MM.1S (cell line): ENCODE results near the gene GRAMD2A.

Experiments
- DNase-seq: peaks from one replicate; pipeline ENCODE4 v3.0.0-alpha.2; 2015
- H2AFZ ChIP-seq: fragments of 300-600 bp; sonication (generic); 2 replicates; pipeline ENCODE4 v1.6.0; 2016; ENCODE audit warnings: antibody characterized with exemption, low read length
- H3F3A ChIP-seq: fragments of 300-600 bp; sonication (generic); 2 replicates; pipeline ENCODE4 v1.6.1; 2016; ENCODE audit warnings: mild to moderate bottlenecking, antibody characterized with exemption, low read length, moderate library complexity, mixed read lengths; ENCODE audit not compliant: insufficient read depth
- H3K27ac ChIP-seq: fragments of 300-600 bp; sonication (generic); 2 replicates; pipeline ENCODE4 v1.5.1; 2016; ENCODE audit warnings: mild to moderate bottlenecking, low read length
- H3K27me3 ChIP-seq: fragments of 300-600 bp; sonication (generic); replicated peaks from 2 replicates; pipeline ENCODE4 v1.6.0; 2016; ENCODE audit warnings: low read length; ENCODE audit not compliant: insufficient read depth
- H3K36me3 ChIP-seq: fragments of 300-600 bp; sonication (generic); replicated peaks from 2 replicates; pipeline ENCODE4 v1.6.1; 2016; ENCODE audit warnings: mild to moderate bottlenecking, low read length, mixed read lengths; ENCODE audit not compliant: insufficient read depth
- H3K4me1 ChIP-seq: fragments of 300-600 bp; sonication (generic); 2 replicates; pipeline ENCODE4 v1.6.1; 2016; ENCODE audit warnings: low read length, mixed read lengths
- H3K4me2 ChIP-seq: fragments of 300-600 bp; sonication (generic); 2 replicates; pipeline ENCODE4 v1.6.0; 2016; ENCODE audit warnings: low read depth, low read length
- H3K4me3 ChIP-seq: fragments of 300-600 bp; sonication (generic); 2 replicates; pipeline ENCODE4 v1.5.1; 2016; ENCODE audit warnings: low read length, mixed read lengths
- H3K79me2 ChIP-seq: fragments of 300-600 bp; sonication (generic); 2 replicates; pipeline ENCODE4 v1.6.1; 2016; ENCODE audit warnings: mixed run types, low read length, mixed read lengths
- H3K9ac ChIP-seq: fragments of 300-600 bp; sonication (generic); 2 replicates; pipeline ENCODE4 v1.6.1; 2016; ENCODE audit warnings: low read length, mixed read lengths
- H3K9me2 ChIP-seq: fragments of 300-600 bp; sonication (generic); replicated peaks from 2 replicates; pipeline ENCODE4 v1.6.1; 2016; ENCODE audit warnings: mild to moderate bottlenecking, low read length, mixed read lengths; ENCODE audit not compliant: insufficient read depth
- H3K9me3 ChIP-seq: fragments of 300-600 bp; sonication (generic); replicated peaks from 2 replicates; pipeline ENCODE4 v1.6.1; 2016; ENCODE audit warnings: mild to moderate bottlenecking, low read length, mixed read lengths; ENCODE audit not compliant: insufficient read depth
- H4K20me1 ChIP-seq: fragments of 300-600 bp; sonication (generic); 2 replicates; pipeline ENCODE4 v1.6.1; 2016; ENCODE audit warnings: mild to moderate bottlenecking, low read length, moderate library complexity, mixed read lengths; ENCODE audit not compliant: insufficient read depth
- EZH2 ChIP-seq: fragments of 300-600 bp; sonication (generic); optimal IDR thresholded peaks from 2 replicates; pipeline ENCODE3; 2017; ENCODE audit warnings: low read depth, mild to moderate bottlenecking, antibody characterized with exemption, low read length, mixed read lengths
- EZH2phosphoT487 ChIP-seq: fragments of 300-600 bp; sonication (generic); IDR thresholded peaks from 2 replicates; pipeline ENCODE4 v1.6.1; 2018; ENCODE audit warnings: antibody characterized with exemption, low read length
- TF ChIP-seq, protein P1 (sequence below): fragments of 300-600 bp; sonication (generic); IDR thresholded peaks from 2 replicates; pipeline ENCODE4 v1.5.1; 2016; ENCODE audit warnings: antibody characterized with exemption, low read length, mixed read lengths

Gene GRAMD2A

DNA sequence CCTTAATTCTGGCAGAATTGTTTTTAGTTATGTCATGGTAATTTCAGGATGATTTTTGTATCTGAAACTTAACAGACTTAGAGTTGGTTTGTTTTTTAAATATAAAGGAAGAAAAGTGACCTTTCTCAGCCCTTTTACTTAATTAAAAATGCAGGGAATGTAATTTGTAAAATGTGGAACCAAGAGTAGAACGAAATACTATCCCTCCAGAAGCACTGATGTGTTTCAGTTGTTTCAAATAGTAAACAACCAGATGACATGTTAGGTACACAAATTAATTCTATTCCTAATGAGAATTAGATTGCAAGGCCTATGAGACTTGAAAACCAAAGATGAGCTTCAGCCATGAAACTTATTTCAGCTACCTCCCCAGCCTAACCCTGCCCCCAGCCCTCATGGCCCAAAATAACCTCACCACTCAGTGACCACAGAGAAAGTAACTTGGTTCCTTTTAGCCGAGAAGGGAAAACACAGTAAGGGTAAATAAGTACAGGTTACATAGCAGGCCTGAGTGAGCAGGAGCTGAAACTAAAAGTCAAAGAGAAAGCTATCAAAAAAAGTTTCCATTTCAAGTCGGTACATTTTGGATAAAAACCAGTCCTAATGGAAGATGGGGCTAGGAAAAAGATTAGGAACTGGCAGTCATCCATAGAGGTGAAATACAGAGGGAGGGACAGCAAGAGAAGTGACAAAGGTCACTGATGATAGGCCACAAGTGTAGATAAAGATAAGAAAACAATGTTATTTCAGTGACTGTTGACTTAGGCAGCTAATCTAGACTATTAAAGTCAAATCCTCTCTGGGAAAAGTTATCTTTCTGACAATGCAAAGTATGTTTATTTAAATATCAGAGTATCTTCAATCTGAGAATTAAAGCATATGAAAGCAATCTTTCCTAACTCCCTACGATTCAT, 56.2 kb downstream of the GRAMD2A start:
- TF ChIP-seq EZH2 (no peak), EZH2phosphoT487 (peak; percentile 96)
- no peaks in the 10 kb centered on the region for H3K9me2 ChIP-seq
- no peaks in the 10 kb centered on the region for H3K9me3 ChIP-seq
- H3K27me3 ChIP-seq = peaks cover 50% of the 10 kb centered on the region
- H4K20me1 ChIP-seq = no peaks in the 10 kb centered on the region
- no peaks in the 10 kb centered on the region for H3K79me2 ChIP-seq
- H3K27ac ChIP-seq = no peak overlapping the region
- peaks cover 13% of the 10 kb centered on the region for H3K4me1 ChIP-seq
- no peak overlapping the region for H3K9ac ChIP-seq
- H3K36me3 ChIP-seq = no peaks in the 10 kb centered on the region
- peak overlapping the region; percentile 23; the same call in 1 of the 2 replicates for H3K4me2 ChIP-seq
- peak; percentile 81 for DNase-seq
- peaks cover 10% of the 10 kb centered on the region for H3F3A ChIP-seq
- no peak overlapping the region for H3K4me3 ChIP-seq
- H2AFZ ChIP-seq = no peak overlapping the region

DNA sequence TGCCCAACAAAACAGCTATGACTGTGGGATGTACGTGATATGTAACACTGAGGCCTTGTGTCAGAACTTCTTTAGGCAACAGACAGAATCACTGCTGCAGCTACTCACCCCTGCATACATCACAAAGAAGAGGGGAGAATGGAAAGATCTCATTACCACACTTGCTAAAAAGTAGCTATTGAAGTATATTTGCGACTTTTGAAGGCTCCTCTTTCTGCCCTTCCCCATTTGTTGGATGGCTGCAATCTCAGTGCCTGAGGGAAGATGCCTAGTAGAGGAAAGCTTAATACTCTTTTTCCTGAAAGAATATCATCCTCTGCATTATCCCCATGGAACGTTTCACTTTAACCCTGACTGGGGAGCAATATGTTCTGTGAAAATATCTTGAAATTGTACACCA, 57.5 kb downstream of the GRAMD2A start:
- Histone ChIP-seq H3K4me2 (no peak overlapping the region), H4K20me1 (no peaks in the 10 kb centered on the region), H3K27me3 (peaks cover 43% of the 10 kb centered on the region), H3K4me3 (no peak overlapping the region), H3K9me2 (no peaks in the 10 kb centered on the region), H3K4me1 (peaks cover 13% of the 10 kb centered on the region), H3F3A (peaks cover 10% of the 10 kb centered on the region), H2AFZ (no peak overlapping the region), H3K27ac (no peak overlapping the region), H3K79me2 (no peaks in the 10 kb centered on the region), H3K36me3 (no peaks in the 10 kb centered on the region), H3K9ac (no peak overlapping the region), H3K9me3 (no peaks in the 10 kb centered on the region)
- TF ChIP-seq EZH2phosphoT487 (no peak), EZH2 (no peak)
- TF ChIP-seq, protein P1, sequence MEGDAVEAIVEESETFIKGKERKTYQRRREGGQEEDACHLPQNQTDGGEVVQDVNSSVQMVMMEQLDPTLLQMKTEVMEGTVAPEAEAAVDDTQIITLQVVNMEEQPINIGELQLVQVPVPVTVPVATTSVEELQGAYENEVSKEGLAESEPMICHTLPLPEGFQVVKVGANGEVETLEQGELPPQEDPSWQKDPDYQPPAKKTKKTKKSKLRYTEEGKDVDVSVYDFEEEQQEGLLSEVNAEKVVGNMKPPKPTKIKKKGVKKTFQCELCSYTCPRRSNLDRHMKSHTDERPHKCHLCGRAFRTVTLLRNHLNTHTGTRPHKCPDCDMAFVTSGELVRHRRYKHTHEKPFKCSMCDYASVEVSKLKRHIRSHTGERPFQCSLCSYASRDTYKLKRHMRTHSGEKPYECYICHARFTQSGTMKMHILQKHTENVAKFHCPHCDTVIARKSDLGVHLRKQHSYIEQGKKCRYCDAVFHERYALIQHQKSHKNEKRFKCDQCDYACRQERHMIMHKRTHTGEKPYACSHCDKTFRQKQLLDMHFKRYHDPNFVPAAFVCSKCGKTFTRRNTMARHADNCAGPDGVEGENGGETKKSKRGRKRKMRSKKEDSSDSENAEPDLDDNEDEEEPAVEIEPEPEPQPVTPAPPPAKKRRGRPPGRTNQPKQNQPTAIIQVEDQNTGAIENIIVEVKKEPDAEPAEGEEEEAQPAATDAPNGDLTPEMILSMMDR = no peak
- DNase-seq = no peak

DNA sequence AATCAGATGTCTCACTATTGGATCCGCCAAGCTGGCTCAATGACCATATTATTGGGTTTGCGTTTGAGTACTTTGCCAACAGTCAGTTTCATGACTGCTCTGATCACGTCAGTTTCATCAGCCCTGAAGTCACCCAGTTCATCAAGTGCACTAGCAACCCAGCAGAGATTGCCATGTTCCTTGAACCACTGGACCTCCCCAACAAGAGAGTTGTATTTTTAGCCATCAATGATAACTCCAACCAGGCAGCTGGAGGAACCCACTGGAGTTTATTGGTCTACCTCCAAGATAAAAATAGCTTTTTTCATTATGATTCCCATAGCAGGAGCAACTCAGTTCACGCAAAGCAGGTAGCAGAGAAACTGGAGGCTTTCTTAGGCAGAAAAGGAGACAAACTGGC, 57.9 kb downstream of the GRAMD2A start:
- H3K4me1 ChIP-seq = peaks cover 13% of the 10 kb centered on the region
- no peaks in the 10 kb centered on the region for H3K36me3 ChIP-seq
- peaks cover 10% of the 10 kb centered on the region for H3F3A ChIP-seq
- no peaks in the 10 kb centered on the region for H3K9me3 ChIP-seq
- H3K9me2 ChIP-seq = no peaks in the 10 kb centered on the region
- no peaks in the 10 kb centered on the region for H3K79me2 ChIP-seq
- TF ChIP-seq, protein P1 = no peak
- TF ChIP-seq EZH2phosphoT487 (no peak), EZH2 (no peak)
- H3K27ac ChIP-seq = no peak overlapping the region
- no peak overlapping the region for H3K9ac ChIP-seq
- H3K4me3 ChIP-seq = no peak overlapping the region
- peaks cover 39% of the 10 kb centered on the region for H3K27me3 ChIP-seq
- no peak for DNase-seq
- H3K4me2 ChIP-seq = no peak overlapping the region
- H4K20me1 ChIP-seq = no peaks in the 10 kb centered on the region
- no peak overlapping the region for H2AFZ ChIP-seq
